GM21423 (cell line): ENCODE measurements around the gene CPNE1.
A peak's percentile ranks its signal among the peaks of the same experiment; 100 is the strongest.

Experiments
- ATAC-seq: cut with Tn5 transposase; IDR thresholded peaks from one replicate; pipeline ENCODE4 v1.9.1; 2021; ENCODE audit warnings: mild to moderate bottlenecking, moderate library complexity; ENCODE audit not compliant: unreplicated experiment

CPNE1 gene

DNA sequence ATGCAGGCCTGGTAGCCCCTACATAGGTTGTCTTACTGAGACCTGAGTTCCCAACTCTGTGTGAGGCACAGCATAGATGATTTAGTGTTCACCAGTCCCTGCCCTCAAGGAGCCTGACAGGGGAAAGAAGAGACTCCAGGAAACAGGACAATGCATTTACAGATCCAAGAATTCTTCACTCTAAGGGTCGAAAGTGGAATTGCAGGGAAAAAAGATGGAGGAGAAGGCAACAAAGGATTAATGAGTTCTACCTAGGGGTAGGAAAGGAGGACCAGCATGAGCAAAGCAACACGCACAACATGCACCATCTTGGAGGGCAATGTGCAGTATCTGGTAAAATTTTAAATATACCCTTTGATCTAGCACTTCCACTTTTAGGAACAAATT lies 43.1 kb downstream of the CPNE1 start:
- ATAC-seq = no peak

DNA sequence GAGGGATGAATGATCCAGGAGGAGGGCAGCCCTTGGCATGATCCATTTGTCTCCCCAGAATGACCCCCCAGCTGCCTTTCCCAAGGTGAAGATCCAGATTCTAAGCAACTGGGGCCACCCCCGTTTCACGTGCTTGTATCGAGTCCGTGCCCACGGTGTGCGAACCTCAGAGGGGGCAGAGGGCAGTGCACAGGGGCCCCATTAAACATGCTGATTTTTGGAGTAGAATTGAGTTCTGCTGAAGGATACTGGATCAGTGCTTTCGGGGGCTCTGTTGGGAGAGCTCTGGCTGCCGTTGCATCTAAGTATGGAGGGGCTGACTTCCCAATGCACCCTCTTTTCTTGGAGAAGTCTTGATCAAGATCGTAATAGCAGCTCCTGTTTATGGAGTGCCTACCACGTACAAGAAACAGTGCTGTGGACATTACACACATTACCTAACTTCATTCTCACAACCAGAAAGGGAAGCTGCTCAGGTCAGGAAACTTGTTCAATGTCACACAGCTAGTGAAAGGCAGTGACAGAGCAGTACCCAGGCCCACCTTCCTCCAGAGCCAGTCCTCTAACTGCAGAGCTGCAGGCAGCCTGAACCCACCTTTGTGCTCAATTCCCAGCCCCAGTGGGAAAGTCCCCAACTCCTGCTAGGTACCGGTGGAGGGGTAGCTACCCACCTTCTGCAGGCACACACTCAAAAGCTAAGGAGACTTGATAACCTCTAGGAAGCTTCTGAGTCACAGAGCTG lies 43.7 kb downstream of the CPNE1 start:
- ATAC-seq = no peak

DNA sequence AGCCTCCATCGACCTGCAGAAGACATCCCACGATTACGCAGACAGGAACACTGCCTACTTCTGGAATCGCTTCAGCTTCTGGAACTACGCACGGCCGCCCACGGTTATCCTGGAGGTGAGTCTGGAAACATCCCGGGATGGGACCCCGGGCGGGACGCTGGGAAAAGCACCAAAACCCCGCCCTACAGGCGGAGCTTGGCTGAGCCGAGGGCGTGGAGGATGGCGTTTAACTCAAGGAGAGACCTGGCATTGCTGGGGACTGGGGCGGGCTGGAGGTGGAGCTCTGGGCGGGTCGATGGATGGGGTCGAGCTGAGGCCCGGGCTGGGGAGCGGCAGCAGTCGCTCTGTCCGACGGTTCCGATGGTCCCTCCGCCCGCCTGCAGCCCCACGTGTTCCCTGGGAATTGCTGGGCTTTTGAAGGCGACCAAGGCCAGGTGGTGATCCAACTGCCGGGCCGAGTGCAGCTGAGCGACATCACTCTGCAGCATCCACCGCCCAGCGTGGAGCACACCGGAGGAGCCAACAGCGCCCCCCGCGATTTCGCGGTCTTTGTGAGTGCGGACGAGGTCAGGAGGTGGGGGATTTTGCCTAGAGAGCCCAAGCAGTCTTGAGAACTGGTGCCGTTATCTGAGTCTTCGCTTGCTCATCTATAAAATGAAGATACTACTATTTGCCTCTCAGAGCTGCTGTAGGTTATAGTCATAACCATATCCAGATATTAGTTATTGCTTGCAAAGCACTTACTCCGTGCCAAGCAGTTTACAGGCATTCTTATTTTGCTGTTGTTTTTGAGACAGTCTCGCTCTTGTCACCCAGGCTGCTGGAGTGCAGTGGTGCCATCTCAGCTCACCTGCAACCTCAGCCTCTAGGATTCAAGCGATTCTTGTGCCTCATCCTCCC lies 45.3 kb downstream of the CPNE1 start:
- peak; percentile 24 for ATAC-seq

DNA sequence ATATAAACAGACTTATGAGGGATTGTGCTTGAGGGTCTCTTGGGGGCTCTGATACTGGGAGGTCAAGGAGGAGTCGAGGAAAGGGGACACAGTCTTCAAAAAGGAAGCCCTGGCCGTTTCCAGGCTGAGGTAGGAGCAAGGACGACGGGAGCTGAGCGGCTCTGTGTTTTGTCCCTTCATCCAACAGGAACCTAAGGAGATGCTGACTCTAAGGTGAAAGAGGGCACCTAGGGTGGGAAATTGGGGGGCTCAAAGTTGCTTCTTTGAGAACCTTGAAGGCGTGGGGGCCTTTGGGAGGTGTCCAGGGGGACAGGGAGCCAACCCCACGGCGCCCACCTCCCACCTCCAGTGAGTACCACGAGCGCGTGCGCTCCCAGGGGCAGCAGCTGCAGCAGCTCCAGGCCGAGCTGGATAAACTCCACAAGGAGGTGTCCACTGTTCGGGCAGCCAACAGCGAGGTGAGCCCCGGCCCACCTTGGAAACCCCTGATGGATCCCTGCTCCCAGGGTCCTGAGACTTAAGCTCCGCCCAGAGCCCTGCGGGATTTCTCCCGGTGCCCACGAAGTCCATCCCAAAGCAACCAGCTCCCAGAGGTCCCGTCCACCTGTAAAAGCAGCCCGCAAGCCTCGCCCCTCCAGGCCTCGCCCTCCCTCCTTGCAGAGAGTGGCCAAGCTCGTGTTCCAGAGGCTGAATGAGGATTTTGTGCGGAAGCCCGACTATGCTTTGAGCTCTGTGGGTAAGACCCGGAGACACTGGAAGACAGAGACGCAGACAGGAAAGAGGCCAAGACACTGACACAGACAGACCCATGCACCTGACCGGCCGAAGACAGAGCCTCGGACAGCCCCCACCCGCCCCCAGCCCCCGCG lies 46.2 kb downstream of the CPNE1 start:
- no peak for ATAC-seq

DNA sequence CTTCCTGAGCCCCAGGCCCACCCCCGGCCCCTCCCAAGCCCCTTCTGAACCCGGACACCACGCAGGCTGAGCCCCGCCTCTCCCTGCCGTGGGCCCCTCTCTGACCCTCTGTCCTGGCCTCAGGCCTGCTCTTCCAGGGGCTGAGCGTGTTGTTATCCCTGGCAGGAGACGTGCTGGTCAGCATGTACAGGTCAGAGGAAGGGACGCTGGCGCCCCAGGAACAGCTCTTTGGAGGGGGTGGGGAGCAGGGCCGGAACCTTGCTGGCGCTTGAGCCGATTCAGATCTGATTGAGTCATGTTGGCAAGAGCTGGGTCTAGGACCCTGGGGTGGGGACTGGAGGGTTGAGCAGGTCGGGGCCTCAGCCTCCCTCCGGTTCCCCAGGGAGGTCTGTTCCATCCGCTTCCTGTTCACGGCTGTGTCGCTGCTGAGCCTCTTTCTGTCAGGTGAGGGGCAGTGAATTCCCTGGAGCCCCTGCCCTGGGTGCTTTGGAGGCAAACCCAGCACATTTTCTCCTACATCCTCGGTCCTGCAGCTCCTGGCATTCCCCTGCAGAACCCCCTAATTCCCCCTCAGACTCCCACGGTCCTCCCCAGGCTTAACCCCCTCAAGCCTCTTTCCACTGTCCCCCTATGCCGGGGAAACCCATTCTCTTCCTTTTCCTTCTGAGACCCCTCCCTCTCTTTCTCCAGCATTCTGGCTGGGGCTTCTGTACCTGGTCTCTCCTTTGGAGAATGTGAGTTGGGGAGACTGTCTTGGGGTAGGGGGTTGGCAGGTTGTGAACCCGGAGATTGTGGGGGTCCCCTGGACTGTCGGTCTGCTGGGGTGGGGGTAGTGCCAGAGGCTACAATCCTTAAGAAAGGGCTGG lies 47.1 kb downstream of the CPNE1 start:
- no peak for ATAC-seq

DNA sequence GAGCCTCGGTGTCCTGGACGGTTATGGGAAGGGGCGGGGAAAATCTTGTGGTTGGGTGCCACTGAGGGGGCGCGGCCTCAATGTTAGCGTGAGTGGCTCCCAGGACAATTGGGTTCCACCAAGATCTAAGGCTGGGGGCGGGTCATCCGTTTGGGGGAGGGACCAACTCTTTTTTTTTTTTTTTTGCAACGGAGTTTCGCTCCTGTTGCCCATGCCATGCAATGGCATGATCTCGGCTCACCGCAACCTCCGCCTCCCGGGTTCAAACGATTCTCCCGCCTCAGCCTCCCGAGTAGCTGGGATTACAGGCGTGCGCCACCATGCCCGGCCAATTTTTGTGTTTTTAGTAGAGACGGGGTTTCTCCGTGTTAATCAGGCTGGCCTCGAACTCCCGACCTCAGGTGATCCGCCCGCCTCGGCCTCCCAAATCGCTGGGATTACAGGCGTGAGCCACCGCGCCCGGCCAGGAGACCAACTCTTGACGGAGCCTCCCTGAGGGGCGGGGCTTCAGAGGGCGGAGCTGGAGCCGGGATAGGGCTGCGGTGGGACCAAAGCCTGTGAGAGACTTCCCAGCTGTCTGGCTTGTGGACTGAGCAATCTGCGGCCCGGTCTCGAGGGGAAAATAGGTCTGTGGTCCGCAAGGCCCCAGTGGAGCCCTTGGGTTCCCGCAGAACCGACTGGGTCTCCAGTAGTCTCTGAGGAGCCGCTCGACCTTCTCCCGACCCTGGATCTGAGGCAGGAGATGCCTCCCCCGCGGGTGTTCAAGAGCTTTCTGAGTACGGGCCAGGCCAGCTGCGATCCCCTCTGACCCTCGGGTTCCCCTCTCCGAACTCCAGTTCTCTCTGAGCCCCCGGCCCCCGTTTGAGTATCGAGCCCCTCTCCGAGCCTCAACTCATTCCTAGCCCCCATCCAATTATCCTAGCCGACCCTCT lies 48.0 kb downstream of the CPNE1 start:
- ATAC-seq = no peak

DNA sequence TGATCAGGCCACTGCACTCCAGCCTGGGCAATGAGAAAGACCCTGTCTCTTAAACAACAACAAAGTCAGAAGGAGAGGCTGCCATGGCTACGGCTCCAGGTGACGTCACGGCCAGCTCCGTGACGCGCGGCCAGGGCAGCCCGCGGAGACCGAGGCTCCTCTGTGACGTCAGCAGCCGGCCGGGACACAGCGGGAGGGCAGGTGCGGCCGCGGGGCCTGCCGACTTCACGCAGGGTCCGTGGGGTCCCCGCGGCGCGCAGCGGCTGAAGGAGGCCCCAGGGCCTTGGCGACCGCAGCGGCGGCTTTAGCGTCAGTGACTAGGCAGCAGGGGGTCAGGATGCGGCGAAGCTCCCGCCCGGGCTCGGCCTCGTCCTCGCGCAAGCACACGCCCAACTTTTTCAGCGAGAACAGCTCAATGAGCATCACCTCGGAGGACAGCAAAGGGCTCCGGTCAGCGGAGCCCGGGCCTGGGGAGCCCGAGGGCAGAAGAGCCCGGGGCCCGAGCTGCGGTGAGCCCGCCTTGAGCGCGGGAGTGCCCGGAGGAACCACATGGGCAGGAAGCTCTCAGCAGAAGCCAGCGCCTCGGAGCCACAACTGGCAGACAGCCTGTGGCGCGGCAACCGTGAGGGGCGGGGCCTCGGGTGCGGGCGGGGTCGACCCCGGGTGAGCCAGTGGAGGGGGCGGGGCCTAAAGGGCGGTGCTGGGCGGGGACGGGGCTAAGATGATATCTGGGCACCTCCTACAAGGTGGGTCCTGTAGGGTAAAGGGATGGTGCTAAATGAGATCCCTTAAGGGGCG lies 48.8 kb downstream of the CPNE1 start, which contains the start of gene SPAG4:
TSS of gene SPAG4 (plus strand) at position 163 of the 798 bp plus-strand sequence. CDS start at position 338, 175 bp downstream.
- ATAC-seq = peak; percentile 68

DNA sequence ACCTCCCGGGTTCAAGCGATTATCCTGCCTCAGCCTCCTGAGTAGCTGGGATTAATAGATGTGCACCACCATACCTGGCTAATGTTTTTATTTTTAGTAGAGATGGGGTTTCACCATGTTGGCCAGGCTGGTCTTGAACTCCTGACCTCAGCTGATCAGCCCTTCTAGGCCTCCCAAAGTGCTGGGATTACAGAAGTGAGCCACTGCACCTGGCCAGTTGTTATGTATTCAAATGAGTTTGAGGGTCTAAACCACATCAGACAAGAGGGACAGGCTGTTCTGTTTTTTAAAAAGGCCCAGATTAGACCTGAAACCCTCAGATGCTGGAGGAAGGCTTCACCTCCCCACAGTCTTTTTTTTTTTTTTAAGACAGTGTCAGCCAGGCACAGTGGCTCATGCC lies 53.2 kb downstream of the CPNE1 start:
- no peak for ATAC-seq

DNA sequence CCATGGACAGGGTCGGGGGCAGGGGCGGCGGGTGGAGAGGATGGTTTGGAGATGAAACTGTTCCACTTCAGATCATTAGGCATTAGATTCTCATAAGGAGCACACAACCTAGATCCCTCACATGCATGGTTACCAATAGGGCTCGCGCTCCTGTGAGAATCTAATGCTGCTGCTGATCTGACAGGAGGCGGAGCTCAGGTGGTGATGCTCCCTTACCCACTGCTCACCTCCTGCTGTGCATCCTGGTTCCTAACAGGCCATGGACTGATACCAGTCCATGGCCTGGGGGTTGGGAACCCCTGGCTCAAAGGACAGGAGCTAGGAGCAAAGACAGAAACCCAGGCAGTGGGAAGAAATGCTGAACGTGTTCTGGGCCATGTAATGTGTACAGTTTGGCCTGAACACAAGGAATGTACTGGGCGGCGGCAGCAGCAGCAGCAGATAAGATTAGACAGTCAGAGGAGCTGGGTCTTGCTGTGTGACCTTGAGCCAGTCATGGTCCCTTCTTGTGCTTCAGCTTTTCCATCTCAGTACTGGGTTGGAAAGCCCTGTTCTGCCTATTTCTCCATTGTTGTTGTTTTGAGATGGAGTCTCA lies 53.8 kb downstream of the CPNE1 start:
- no peak for ATAC-seq

DNA sequence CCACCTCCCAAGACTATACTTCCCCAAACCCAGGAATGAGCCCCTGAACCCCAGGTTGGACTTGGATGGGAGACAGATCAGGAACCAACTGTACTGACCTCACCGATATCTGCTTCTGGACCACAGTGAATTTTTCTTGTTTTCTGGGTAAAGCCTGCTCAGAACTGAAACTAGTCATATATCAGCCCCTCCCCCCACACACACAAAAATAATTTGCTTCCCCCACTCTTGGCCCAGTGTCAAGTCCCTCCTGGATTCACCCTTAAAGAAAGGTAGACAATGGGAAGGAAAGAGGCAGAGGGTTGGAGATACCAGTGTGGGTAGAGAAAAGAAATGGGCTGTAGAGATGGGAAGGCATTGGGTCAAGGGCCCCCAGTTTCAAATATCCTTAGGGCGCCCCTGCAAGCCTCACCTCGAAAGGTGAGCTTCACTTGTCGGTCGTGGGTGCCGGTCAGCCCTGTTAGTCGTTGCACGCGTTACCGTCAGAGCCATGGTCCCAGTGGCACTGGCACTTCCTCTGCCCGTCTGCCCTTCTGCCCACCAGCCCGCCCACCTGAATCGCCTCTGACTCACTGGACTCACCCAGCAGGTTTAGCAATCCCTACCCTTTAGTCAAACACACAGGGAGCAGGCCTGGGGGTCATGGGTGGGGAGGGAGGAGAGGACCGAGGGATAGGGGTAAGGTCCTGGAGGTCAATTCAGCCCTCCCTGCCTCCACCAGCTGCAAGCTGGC lies 57.5 kb downstream of the CPNE1 start:
- no peak for ATAC-seq

DNA sequence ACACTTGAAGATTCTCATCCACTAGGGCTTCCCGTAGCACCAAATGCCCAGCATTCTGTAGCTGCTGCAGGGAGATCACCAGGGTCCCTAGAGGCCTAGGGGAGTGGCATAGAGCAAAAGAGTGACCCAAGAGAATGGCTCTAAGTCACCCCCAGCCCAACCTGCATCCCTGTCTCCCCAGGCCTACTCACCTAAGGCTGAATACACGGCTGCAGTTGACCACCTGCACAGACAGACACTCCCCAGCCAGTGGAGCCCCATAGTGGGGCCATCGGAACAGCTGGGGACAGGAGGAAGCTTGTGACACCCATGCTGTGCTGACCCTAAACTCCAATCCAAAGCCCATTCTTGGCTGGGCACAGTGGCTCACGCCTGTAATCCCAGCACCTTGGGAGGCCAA lies 58.6 kb downstream of the CPNE1 start:
- ATAC-seq = no peak

DNA sequence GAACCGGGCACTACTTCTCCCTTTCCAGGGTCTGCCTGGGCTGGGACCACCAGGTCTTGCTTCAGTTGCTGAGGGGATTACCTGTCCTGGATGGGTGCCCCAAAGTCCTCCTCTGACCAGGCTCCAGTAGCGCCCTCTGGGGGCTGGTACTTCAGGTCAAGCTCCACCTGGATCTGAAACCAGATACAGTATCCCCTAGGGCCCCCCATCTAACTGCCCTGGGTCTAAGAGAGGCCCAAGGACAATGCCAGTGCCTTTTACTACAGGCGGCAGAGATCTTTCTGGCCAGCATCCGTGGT lies 60.3 kb downstream of the CPNE1 start:
- no peak for ATAC-seq

DNA sequence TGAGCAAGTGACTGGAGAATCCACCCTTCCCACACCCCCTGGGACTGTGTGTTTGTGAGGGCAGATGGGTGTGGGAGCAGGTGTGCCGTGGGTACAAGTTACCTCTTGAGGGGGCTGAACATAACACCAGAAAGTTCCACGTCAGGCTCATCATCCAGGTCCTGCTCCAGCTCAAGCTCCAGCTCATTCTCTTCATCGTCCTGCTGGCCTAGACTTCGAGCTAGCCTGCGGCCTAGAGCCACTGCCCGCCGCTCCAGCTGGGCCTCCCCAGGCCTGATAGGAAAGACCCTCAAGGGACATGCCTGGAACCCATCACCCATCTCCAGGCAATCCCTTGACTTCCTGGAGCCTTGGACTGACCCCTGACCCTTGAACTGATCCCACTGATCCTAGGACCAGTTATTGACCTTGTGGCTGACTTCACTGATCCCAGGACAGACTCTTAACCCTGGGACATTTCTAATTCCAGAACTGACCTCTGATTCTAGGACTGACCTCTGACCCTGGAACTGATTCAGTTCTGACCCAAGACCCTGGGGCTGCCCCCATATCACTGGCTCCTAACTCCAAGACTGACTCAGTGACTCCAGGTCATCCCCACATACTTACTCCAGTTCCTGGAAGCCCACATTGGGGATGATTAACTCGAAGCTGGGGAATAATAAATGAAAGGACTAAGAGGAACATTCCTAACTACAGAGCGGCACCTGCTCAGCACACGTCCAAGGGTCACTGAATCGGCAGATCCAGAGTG lies 60.8 kb downstream of the CPNE1 start:
- no peak for ATAC-seq

DNA sequence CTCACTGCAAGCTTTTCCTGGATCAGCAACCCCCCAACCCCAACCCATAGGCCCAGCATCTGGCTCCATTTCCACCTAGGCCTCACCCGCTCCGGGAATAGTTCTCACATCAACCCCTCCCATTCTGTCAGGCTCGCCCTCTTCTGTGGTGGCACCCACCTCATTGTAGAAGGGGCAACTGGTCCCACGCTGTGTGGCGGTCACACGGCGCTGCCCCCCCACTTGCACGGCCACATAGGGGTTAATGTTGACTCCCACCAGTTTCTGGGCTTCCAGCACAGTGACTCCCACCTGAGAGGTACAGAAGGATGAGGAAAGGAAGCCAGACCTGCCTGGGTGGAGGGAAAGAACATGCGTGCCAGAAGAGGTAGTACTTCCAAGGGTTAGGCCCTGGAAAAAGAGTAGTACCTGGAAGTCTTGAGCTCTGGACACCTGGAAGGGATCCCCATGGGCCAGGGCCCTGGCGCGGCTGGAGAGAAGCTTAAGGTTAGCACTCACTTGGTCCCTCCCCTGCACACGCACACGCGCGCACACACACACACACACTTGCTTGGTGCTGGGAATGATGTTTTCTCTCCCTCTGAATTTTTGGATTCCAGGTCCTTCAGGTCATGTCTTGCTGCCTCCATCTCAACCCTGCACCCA lies 61.7 kb downstream of the CPNE1 start:
- ATAC-seq = no peak

DNA sequence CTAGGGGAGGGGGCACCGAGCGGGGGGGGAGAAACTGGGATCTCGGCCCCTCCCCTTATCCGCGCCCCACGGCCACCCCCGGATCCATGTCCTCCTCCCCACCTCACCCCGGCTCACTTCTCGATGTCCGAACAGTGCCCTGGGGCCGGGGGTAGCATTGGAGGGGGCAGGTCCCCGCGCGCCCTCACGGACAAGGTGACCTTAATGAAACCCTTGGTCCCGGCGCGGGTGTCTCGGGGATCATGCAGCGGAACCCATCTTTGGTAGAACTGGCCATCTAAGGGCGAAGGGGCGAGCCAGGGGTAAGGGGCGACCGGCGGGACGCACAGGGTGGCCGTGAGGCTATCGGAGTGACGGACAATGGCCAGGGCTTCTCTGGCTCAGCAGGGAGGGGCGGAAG lies 62.7 kb downstream of the CPNE1 start:
- no peak for ATAC-seq
